ENCODE results near the gene ZNF616.

Gene ZNF616

GRCh38 chr19:52139252-52140031 lies at the start of gene ZNF616:
Gene ZNF616, minus strand, starts transcription at chr19:52139938. Its CDS starts 9,426 bp downstream, at chr19:52130512.
- DNase-seq (ENCODE audit: low read depth) = peak; percentile 97

GRCh38 chr19:52188822-52189734 lies 49.3 kb upstream of the ZNF616 start:
- DNase-seq (ENCODE audit: low read depth) = no peak

GRCh38 chr19:52187407-52187806 lies 47.7 kb upstream of the ZNF616 start:
- no peak for DNase-seq (ENCODE audit: low read depth)

GRCh38 chr19:52176574-52176973 lies 36.8 kb upstream of the ZNF616 start:
- no peak for DNase-seq (ENCODE audit: low read depth)

- DNase-seq (ENCODE audit: low read depth) = no peak
Observed at GRCh38 chr19:52172347-52172746, 32.6 kb upstream of the ZNF616 start.

- DNase-seq (ENCODE audit: low read depth) = peak; percentile 83
Observed at GRCh38 chr19:52171321-52172169, 31.8 kb upstream of the ZNF616 start, which contains the start of gene ZNF836. Gene ZNF836, minus strand, starts transcription at chr19:52171621. Its CDS starts 3,549 bp downstream, at chr19:52168072.

- DNase-seq (ENCODE audit: low read depth) = no peak
Observed at GRCh38 chr19:52170863-52171320, 31.2 kb upstream of the ZNF616 start.

GRCh38 chr19:52170304-52170703 lies 30.6 kb upstream of the ZNF616 start:
- no peak for DNase-seq (ENCODE audit: low read depth)

GRCh38 chr19:52155596-52156359 lies 16.0 kb upstream of the ZNF616 start:
- DNase-seq (ENCODE audit: low read depth) = no peak

GRCh38 chr19:52148256-52148655 lies 8.5 kb upstream of the ZNF616 start:
- no peak for DNase-seq (ENCODE audit: low read depth)

GRCh38 chr19:52142001-52142595 lies 2.4 kb upstream of the ZNF616 start:
- DNase-seq (ENCODE audit: low read depth) = no peak

- DNase-seq (ENCODE audit: low read depth) = no peak
Observed at GRCh38 chr19:52141203-52141602, 1.5 kb upstream of the ZNF616 start.

- DNase-seq (ENCODE audit: low read depth) = no peak
Observed at GRCh38 chr19:52140032-52140710, 433 bp upstream of the ZNF616 start.

- DNase-seq (ENCODE audit: low read depth) = no peak
Observed at GRCh38 chr19:52138983-52139251, 821 bp downstream of the ZNF616 start.

- DNase-seq (ENCODE audit: low read depth) = peak; percentile 11
Observed at GRCh38 chr19:52138278-52138982, 1.3 kb downstream of the ZNF616 start.

GRCh38 chr19:52120286-52120685 lies 19.5 kb downstream of the ZNF616 start:
- no peak for DNase-seq (ENCODE audit: low read depth)

- DNase-seq (ENCODE audit: low read depth) = no peak
Observed at GRCh38 chr19:52115526-52116053, 24.1 kb downstream of the ZNF616 start.

GRCh38 chr19:52114691-52115090 lies 25.0 kb downstream of the ZNF616 start:
- no peak for DNase-seq (ENCODE audit: low read depth)

GRCh38 chr19:52112624-52113023 lies 27.1 kb downstream of the ZNF616 start:
- no peak for DNase-seq (ENCODE audit: low read depth)
